Bronchial epithelial cell (primary cell): Measurements from ENCODE around the gene PLXNA4. TPM values are rescaled to one million over a fixed set of nuclear protein-coding genes. Genes with fewer than 3 reads are reported as not detected.

Experiments used
- DNase-seq: peaks from one replicate; pipeline ENCODE4 v3.0.0-alpha.2; 2010; ENCODE audit warnings: low read depth
- FAIRE-seq: peaks from 2 replicates; lab custom pipeline; 2011; peaks lifted over from hg19 to GRCh38; lab: Jason Lieb, UNC
- H3K27me3 ChIP-seq: 2 replicates; pipeline ENCODE4 v1.5.1; 2011; ENCODE audit warnings: low read length; ENCODE audit not compliant: control insufficient read depth, insufficient read depth
- H3K36me3 ChIP-seq: 2 replicates; pipeline ENCODE4 v1.5.1; 2011; ENCODE audit warnings: low read length; ENCODE audit not compliant: control insufficient read depth, insufficient read depth
- H3K4me3 ChIP-seq: 2 replicates; pipeline ENCODE4 v1.5.1; 2011; ENCODE audit warnings: mild to moderate bottlenecking, low read depth, low read length, control low read depth
- CTCF ChIP-seq: IDR thresholded peaks from 2 replicates; pipeline ENCODE4 v1.5.1; 2011; ENCODE audit warnings: mild to moderate bottlenecking, moderate library complexity, low read length, control low read depth, inconsistent platforms; ENCODE audit not compliant: insufficient read depth, severe bottlenecking
- total RNA-seq: library from RNA; depleted of rRNA; stranded (reverse); fragments of >200 nt; gene quantifications from 2 replicates; pipeline ENCODE4 v1.2.1, GENCODE V29; 2014

PLXNA4 gene
- total RNA-seq, 1 donor from 2014 or later = under 0.01 TPM

DNA sequence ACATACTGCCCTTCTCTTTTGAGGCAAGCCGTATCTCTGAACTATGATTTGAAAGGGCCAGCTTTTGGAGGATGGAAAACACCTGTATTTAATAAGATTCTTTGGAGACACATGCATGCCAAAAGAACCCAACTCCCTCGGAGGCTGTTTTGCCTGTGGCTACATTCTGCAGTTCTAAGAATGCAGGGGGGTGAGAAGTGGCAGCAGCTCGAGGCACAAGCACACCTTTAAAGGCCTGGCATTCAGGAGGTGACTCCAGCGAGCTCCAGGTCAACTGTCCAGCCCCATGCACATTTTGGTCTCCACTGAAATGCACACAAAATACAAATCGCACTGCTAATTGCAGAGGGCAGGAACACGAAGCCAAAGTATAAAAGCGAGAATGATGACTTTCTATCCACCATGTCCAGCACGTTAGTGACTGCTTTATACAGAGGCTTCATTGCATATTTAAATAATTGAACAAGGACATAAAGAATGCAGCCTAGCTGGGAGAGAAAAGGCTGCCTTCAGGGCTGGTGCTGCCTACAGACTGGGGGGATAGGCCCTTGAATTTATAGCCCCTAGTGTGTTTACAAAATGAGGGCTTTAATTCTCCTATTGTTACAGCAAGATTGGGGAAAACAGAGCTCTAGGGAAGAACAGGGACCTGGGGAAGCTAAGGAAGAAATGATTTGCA lies 359.3 kb downstream of the PLXNA4 start:
- DNase-seq (no peak), FAIRE-seq (no peak)
- no peak for TF ChIP-seq CTCF
- no peak overlapping the region for H3K4me3 ChIP-seq
- no peaks in the 10 kb centered on the region for H3K36me3 ChIP-seq
- peaks cover 2% of the 10 kb centered on the region for H3K27me3 ChIP-seq

- H3K4me3 ChIP-seq = no peak overlapping the region
- DNase-seq = no peak
- FAIRE-seq = no peak
- no peaks in the 10 kb centered on the region for H3K36me3 ChIP-seq
- TF ChIP-seq CTCF = no peak
- H3K27me3 ChIP-seq = peaks cover 2% of the 10 kb centered on the region
Observed at GRCh38 chr7:132214452-132214851, 361.8 kb downstream of the PLXNA4 start.

DNA sequence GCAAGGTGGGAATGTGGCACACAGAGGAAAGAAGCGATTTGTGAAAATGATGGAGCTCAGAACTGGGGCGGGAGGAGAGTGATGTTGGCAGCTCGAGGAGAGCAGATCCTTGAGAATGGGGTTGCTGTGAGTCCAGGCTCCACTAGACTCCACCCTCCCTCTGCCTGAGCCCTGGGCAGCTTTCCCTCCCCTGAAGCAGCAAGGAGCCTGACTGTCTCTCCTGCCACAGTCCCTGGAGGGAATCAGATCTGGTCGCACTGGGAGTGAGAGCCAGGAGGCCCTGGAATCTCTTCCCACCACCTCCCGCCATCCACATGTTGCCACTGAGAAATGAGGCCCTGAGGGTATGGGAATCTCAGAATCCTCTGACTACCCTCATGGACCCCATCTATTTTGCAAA lies 362.7 kb downstream of the PLXNA4 start:
- TF ChIP-seq CTCF = no peak
- no peaks in the 10 kb centered on the region for H3K36me3 ChIP-seq
- peaks cover 2% of the 10 kb centered on the region for H3K27me3 ChIP-seq
- H3K4me3 ChIP-seq = no peak overlapping the region
- DNase-seq (no peak), FAIRE-seq (no peak)

DNA sequence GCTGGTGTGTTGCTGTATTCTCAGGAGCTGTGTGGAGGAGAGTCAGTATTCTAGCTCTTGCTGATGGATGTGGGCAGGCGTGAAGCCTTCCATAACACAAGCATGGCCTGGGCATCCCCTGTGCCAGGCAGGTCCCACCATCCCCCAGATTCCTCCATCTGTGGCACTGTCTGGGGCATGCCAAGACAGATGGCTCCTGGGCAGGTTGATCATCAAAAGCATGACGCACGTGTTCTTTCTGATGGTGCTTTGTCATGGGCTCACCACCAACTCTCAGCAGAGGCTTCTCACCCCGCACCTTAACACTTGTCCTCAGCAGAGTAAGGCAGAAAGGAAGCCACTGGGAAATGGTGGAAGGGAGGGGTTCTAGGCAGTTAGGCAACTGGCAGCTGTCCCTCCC lies 364.3 kb downstream of the PLXNA4 start:
- no peak for TF ChIP-seq CTCF
- Histone ChIP-seq H3K27me3 (peaks cover 2% of the 10 kb centered on the region), H3K4me3 (no peak overlapping the region), H3K36me3 (no peaks in the 10 kb centered on the region)
- FAIRE-seq (no peak), DNase-seq (no peak)

GRCh38 chr7:132210821-132211220 lies 365.4 kb downstream of the PLXNA4 start:
- Histone ChIP-seq H3K36me3 (no peaks in the 10 kb centered on the region), H3K4me3 (no peak overlapping the region), H3K27me3 (peaks cover 2% of the 10 kb centered on the region)
- DNase-seq (no peak), FAIRE-seq (no peak)
- no peak for TF ChIP-seq CTCF

DNA sequence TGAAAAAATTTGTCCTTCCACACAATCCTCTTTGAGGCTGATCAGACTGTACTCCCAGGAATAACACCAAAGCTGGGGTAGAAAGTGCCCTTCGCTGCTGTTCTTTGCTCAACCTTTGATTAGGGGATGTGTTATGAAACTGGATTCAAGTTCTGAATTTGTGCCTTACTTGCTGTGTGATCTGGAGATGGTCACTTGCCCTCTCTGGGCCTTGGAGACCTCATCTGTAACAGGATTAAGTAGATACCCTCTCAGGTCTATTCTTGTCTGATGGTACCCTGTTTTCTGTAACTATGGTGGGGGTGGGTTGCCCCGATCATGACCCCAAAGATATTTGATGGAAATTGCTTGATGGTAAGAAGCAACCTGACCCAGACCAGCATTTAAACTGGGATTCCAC lies 368.5 kb downstream of the PLXNA4 start:
- no peak for DNase-seq
- no peak for TF ChIP-seq CTCF
- no peak overlapping the region for H3K4me3 ChIP-seq
- no peak for FAIRE-seq
- no peaks in the 10 kb centered on the region for H3K36me3 ChIP-seq
- peaks cover 2% of the 10 kb centered on the region for H3K27me3 ChIP-seq
